ENCODE measurements around the gene INPP4A. TPM values are rescaled to one million over a fixed set of nuclear protein-coding genes. Genes with fewer than 3 reads are reported as not detected.

The INPP4A gene
- total RNA-seq, 1 donor, result 52.8 TPM

DNA sequence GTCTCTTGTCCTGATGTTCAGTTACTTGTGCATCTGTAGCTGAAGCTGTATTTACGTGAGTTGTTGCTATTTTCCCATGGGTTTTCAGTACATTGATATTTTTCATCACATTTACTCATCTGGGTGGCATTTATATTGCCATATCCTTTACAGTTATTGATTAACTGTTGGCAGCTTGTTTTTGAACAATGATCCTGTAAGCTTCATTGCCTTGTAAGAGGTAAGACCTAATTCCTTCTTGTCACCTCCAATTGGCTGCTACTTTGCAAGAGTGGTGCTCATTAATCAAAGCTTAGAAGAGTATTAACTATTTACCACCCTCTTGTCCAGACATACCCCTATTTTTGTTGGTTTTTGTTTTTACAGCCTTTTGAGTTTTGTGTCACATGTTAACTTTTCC, 88.9 kb downstream of the INPP4A start:
- DNase-seq (ENCODE audit: low read depth in 2 of 3, low spot score in 2 of 3), result no peak

DNA sequence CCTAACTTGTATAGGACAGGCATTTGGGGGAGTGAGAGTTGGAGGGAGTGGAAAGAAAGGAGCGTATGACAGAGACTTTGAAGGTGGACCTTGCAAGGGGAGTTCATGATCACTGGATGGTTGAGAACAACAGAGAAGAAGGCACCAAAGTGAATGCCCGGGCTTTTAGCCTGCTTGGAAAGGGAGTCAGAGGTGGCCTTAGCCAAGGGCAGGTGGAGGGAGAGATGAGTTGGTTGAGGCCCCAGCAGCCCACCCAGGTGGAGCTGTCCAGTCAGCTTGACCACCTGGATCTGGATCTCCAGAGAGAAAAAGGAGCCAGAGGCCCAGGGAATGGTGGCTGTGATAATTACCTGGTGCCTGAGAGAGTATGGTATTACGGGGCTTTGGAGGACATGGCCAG, 90.1 kb downstream of the INPP4A start:
- no peak for DNase-seq (ENCODE audit: low read depth in 2 of 3, low spot score in 2 of 3)

DNA sequence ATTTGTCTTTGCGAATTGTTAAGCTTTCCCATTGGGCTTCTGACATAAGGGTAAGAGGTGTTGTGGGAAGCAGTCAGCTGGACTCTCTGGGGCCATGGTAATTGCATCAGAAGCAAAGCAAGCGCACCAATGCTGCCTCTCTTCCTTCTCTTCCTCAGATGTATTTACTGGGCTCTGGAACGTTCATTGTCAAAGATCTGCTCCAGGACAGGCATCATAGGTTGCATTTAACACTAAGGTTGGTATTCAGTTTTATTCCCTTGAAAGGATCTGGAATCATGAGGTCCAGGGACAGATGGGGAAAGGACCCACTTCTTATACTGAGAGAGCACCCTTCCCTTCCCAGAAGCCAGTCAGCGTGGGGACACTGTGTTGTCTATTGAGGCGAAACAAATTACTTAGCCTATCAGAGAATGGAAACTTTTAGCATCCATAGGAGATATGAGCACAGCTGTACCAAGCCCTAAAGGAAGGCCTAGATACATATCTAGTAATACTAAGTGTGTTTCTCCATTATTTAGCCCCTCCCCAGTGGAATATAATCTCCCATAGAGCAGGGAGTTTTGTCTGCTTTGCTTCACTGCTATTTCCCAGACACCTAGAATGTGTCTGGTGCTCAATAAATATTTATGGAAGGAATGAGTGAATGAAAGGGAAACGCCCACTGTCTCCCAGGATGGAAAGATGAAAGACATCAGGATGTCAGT, 91.5 kb downstream of the INPP4A start:
- DNase-seq (ENCODE audit: low read depth in 2 of 3, low spot score in 2 of 3), result no peak

DNA sequence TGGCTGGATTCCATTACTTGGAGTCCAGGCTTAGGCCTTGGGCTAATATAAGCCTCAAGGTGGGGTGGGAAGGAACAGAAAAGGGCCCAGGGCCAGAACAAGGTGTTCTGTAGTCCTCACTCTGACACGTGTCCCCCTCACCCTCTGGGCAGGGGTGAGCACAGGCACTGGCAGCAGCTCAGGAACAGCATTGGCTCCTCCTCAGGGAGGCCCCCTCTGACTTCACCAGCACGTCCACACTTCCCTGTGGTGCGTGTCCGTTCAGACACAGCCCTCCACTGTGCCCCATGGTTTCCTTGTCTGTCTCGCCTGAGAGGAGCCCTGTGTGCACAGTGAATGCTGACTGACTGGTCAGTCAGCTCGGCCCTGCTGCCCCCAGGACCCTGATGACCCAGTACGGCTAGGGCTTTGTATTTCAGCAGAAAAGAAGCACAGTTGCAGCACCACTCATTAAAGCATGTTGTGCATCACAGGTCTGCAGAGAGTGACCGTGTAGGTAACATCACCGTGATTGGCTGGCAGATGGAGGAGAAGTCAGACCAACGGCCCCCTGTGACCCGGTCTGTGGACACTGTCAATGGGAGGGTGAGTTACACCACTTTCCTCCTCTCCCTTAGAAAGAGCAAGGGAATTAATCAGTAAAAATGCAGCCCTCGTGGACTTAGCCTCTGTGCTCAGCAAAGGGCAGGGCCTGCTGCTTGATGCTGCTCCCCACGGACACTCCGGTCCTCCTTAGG, 92.9 kb downstream of the INPP4A start:
- DNase-seq (ENCODE audit: low read depth in 2 of 3, low spot score in 2 of 3), result no peak

DNA sequence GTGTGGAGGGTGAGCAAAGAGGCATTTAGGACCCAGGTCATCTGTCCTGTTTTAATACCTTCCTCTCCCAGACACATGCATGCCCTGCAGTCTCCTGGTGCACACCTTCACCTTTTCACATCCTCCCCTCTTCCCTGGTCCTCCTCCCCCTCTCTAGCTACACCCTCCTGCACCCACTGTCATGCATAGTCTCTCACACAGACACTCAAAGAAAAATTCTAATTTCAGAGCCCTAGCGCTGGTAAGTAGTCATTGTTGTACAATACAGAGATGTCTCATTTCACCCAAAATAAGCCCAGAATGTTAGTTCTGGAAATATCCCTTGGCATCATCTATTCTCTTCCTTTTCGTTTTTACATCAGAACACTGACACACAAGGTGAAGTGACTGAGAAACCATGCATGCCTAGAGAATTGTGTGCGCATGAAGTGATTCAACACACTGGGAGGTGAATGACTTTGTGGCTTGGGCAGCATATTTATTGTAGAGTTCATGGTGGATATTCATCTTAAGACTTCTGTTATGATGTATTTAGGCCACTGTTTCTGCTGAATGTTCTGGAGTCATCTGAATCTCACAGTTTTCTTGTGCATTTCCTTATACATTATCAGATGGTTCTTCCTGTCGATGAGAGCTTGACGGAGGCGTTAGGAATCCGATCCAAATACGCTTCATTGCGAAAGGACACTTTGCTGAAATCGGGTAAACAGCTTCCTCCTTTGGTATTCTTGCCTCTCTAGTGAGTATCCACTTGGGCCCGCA, 93.8 kb downstream of the INPP4A start:
- no peak for DNase-seq (ENCODE audit: low read depth in 2 of 3, low spot score in 2 of 3)

DNA sequence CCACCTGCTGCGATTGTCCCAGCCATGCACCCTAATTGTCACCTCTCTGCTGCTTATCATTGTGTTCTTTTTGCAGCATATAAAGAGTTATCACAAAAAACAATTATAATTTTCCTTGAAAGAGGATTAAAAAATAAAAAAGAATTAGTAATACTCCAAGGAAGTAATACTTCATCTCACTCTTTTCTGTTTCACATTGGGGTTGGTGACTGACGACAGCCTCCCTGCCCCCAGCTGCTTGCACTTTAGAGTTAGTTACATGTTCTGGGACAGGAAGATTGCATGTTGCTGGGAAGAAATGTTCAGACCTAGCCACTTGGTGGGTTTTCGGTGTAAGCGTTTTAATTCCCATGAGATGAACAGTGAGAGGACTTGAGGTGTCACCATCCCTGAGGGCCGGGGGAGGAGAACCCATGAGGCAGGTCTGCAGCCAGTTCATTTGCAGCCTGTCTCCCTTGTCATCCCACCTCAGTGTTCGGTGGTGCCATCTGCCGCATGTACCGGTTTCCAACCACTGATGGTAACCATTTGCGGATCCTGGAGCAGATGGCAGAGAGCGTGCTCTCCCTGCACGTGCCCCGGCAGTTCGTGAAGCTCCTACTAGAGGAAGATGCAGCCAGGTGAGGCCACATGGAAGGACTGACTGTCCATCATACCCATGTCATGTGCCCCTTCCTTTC, 94.5 kb downstream of the INPP4A start:
- DNase-seq (ENCODE audit: low read depth in 2 of 3, low spot score in 2 of 3), result no peak

DNA sequence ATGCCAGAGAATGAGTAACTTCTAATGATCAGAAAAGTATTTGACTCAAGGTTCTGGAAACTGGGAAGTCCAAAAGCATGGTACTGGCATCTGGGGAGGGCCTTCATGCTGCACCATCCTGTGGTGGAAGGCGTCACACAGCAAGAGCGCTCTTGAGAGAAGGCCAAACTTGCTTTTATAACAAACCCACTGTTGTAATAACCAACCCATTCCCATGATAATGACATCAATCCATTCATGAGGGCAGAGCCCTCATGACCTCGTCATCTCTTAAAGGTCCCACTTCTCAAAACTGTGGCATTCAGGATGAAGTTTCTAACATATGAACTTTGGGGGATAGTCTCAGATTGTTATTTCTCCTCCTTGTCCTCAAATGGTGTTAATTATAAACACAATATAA, 95.9 kb downstream of the INPP4A start:
- no peak for DNase-seq (ENCODE audit: low read depth in 2 of 3, low spot score in 2 of 3)

DNA sequence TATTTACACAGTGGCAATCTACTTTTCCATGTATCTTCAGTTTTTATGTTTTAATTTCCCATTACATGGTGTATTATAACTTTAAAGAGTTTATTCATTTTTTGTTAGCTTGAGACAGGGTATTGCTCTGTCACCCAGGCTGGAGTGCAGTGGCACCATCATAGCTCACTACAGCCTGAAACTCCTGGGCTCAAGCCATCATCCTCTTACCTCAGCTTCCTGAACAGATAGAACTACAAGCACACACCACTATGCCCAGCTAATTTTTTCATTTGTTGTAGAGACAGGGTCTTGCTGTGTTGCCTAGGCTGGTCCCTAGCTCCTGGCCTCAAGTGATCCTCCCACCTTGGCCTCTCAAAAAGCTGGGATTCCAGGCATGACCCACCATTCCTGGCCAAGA, 96.8 kb downstream of the INPP4A start:
- DNase-seq (ENCODE audit: low read depth in 2 of 3, low spot score in 2 of 3), result no peak

DNA sequence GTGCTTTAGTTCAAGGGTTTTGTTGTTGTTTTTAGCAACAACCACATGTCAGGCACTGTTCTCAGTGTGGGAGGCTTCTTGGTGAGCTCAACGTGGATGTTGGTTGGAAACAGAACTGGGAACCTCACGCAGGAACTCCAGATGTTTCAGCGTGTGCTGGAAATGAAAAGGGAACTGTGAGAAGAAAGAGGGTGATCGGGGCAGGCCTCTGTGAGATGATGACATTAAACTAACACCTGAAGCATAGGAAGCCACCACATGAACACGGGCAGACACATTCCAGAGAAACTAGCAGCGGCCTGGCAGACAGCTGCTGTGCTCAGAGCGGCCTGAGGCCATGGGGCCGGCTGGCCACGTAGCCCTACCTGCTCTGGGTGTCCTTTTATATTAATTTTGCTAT, 97.2 kb downstream of the INPP4A start:
- no peak for DNase-seq (ENCODE audit: low read depth in 2 of 3, low spot score in 2 of 3)

DNA sequence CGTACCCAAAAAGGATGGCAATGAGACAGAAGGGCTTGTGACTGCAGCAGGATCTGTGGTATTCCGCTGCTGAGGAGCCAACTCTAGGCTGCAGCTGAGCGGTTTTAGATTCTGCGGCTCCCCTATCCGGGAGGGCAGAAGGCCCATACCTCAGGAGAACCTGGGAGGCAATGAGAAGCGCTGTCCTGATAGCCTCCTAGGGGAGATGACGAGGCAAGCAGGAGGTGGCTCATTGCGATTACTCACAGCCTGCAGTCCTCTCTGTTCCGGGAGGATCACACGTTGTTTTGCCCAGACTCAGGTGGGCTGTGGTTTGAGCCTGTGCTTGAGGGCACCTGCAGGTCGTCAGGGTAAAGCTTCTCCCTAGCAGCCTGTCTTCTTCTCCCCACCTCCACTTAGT, 98.6 kb downstream of the INPP4A start:
- DNase-seq (ENCODE audit: low read depth in 2 of 3, low spot score in 2 of 3), result no peak

DNA sequence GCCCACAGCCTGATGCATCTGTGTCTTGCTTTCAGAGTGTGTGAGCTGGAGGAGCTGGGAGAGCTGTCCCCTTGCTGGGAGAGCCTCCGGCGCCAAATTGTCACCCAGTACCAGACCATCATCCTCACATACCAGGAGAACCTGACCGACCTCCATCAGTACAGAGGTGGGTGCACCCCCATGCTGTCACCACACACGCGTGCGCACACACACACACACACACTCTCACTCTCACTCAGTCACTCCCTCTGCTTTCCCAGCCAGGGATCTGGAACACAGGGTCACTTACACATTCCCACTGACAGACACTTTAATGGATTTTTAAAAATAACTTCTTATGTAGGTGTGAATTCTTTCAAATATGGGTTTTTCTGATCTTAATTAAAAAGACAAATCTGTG, 99.2 kb downstream of the INPP4A start:
- no peak for DNase-seq (ENCODE audit: low read depth in 2 of 3, low spot score in 2 of 3)

DNA sequence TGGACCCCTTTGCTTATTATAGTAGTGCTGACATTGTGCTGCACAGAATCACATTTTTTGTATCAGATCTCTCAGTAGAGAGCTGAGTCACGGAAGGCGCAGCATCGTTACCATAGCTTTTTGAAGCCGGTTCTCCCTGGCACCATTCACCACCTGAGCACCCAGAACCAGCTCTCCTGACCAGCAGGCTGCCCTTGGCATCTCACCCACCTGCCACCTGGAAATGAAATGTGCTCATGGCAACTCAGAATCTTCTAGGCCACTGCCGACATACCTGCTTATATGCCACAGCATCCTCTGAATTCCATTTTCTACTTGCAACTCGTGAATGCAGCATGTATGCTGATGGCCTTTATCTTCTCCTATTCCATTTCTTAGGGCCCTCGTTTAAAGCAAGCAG, 100.9 kb downstream of the INPP4A start:
- DNase-seq (ENCODE audit: low read depth in 2 of 3, low spot score in 2 of 3), result no peak

DNA sequence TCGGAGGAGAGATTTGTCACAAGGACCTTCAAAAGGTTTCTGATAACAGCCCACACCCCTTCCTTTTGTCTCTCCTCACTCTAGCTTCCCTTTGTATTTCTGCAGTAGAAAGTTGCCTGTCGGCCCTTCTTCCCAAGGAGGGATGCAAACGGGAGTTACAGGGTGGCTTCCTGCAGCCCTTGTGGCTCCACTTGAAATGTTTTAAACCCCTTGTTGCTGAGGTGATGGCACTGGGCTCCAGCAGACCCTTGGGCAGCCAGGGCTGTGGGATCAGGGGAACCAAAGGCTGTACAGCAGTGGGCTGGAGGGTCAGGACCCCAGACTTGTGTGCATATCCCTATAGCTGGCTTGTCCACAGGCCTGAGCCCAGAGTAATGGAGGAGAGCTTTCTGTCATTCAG, 101.5 kb downstream of the INPP4A start:
- no peak for DNase-seq (ENCODE audit: low read depth in 2 of 3, low spot score in 2 of 3)

DNA sequence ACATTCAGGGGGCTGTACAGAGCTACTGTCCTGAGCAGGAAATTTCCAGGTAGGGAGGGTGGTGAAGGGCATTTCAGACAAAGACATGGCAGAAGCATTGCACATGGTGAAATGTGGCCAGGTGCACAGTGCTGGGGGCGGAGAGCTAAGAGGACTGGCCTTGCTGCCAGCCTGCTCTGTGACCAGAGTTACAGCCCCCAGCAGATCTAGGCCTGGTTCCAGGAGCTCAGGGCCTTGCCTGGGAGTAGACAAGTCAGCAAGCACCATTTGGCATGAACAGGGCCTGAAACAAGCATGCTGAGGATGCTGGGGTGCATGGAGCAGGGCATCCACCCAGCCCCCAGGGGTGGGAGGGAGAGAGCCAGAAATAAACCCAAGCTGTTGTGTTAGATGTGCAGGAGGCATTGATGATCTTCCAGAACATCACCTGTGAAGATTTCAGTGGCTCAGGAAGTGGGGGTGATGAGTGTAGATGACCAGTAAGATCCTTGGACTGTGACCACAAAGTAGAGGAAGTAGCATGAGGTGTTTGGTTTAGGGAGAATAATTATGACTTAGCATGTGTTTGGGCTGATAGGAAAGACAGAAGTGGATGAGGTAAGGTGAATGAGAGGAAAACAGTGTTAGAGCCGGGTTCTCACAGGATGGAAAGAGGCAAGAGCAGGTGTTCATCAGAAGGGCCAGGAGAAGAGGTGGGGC, 102.6 kb downstream of the INPP4A start:
- peak in 1 of 3 donors; percentile 23 for DNase-seq (ENCODE audit: low read depth in 2 of 3, low spot score in 2 of 3)

DNA sequence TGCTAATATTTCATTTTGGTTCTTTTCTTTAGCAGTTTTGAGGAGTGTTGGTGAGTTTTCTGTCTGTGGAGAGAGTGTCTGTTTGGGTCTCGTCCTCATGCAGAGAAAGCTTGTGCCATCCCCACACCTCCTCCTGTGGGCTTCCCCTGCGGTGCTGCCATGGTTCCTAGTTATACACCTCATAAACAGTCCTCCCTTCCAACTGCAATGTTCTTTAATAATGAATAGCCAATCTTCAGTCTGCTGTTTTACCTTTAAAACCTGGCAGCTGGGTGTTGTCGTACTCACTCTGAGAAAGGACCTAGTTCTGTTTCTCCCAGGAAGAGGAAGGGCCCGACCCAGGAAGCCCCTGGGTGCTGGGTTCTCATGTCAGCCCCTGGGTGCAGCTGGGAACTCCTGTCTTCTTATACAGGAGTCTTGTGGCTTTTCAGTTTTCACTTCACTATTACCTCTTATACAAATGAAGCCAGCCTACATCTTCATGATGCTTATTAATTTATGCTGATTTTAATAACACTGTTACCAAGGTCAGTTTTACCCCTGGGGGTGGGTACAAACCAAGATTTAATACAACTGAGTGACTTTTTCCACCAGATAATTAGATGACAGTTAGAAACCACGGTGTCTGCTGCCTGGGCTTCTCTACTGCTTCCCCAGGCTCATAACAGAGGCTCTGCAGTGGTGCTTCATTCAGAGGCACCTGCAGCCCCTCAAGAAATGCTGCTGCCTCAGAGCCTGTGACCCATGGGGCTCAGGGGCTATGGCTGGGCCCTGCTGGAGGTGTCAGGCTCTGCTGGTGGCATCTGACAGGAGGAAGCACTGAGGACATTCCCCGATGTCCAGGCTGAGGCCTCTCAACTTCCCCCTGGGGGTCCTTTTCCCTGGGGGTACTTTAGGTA, 104.5 kb downstream of the INPP4A start:
- no peak for DNase-seq (ENCODE audit: low read depth in 2 of 3, low spot score in 2 of 3)

DNA sequence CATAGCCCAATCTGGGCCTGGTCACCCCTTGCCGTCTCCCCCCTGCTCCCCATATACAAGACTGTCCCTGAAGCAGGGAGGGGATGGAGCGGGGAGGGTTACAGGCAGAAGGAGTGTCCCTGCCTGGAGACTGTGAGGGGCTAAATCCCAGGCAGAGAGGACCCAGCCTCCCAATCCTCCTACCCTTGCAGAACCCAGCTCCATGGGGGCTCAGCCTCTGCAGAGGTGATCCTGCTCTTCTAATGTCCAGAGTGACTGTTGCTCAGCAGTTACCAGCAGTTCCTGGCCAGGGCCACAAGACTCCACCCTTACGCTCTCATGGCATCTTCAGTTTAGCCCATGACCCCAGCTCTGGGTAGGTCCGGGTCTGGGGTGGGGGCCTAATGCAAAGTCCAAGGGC, 105.5 kb downstream of the INPP4A start:
- no peak for DNase-seq (ENCODE audit: low read depth in 2 of 3, low spot score in 2 of 3)

DNA sequence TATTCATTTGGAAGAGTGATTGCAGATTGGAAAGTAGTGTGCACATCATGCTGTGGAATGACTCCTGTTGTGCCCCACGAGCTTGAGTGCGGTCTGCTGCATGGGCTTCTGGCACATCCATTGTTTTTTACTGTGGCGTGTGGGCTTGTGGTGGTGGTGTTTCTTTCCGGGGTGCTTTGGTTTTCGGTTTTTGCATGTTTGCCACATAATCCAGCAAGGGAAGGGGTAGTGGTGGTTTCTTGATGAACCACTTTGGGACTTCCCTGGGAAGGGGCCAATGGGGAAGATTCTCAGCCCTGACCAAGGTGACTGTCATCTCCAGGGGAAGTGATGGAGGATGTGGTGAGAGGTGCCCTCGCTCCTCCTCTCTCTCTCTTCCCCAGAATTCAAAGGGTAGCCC, 106.7 kb downstream of the INPP4A start:
- DNase-seq (ENCODE audit: low read depth in 2 of 3, low spot score in 2 of 3), result no peak

DNA sequence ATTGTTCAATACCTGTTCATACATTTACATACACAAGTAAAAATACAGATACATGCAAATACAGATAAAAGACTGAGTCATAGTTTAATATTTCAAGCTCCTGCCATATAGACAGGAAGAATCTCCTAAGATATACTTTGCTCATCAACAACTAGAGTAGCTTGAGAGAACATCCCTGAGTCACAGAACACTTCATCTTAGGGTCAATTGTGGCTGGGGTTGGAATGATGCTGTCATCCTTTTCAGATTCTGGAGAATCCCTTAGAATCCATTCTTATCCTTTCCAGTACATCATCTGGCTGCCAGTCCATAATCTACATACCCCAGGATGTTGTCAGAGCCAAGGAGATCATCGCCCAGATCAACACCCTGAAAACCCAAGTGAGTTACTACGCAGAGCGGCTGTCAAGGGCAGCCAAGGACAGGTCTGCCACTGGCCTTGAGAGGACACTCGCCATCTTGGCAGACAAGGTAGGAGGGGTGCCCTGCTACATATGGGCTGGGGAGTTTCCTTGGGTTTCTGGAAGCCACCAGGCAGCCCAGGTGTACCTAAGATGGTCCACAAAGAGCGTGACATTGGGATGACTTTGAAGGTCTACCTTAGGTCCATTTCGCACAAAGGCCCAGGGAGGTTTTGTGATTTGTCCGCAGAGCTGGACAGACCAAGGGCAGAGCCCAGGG, 108.0 kb downstream of the INPP4A start:
- no peak for DNase-seq (ENCODE audit: low read depth in 2 of 3, low spot score in 2 of 3)
